Brain pericyte (primary cell): Measurements from ENCODE around the gene CMTR1.

Source experiments
- DNase-seq: peaks from one replicate; pipeline ENCODE4 v3.0.0-alpha.2; 2012; ENCODE audit warnings: low read depth, low spot score

The CMTR1 gene

GRCh38 chr6:37512400-37513011, 79.5 kb downstream of the CMTR1 start:
- no peak for DNase-seq

GRCh38 chr6:37513155-37513554, 80.1 kb downstream of the CMTR1 start:
- no peak for DNase-seq

DNA sequence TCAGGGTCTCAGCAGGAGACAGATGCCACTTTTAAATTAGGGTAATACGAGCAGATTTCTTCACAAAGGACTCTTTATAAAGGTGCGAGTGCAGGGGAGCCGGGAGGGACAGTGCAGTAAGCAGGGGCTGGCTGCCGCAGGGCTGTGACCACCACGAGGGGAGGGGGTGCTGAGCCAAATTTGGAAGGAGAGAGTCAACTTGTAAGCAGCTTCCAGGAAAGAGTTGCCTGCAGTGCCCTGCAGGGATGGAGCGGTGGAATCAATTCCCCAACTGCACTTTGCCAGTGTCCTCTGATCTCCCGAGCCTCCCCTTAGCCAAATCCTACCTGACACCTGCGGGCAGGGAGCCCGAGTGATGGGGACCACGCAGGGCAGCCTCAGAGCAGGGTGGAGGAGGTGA, 80.6 kb downstream of the CMTR1 start:
- DNase-seq: no peak

GRCh38 chr6:37514321-37514771, 81.3 kb downstream of the CMTR1 start:
- no peak for DNase-seq

- DNase-seq: no peak
These were observed 81.8 kb downstream of the CMTR1 start for GRCh38 chr6:37514837-37515236.

DNA sequence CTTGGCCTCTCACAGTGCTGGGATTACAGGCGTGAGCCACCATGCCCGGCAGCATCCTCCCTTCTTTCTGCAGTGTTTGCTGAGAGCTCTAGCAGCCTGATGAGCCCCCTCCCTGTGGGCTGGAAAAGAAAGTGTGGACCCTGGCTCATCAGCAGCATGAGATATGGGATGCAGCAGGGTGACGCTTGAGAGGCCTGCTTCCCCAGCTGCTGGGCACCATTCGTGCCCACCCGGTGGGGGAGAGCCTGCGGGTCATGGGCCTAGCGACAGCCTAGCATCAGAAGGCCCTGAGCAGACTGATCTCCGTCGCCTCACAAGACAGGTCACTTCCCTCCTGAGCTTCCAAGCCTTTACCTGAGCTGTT, 82.7 kb downstream of the CMTR1 start:
- DNase-seq: no peak

GRCh38 chr6:37516076-37516919, 83.3 kb downstream of the CMTR1 start:
- DNase-seq: no peak

GRCh38 chr6:37516920-37517405, 83.9 kb downstream of the CMTR1 start:
- no peak for DNase-seq

DNA sequence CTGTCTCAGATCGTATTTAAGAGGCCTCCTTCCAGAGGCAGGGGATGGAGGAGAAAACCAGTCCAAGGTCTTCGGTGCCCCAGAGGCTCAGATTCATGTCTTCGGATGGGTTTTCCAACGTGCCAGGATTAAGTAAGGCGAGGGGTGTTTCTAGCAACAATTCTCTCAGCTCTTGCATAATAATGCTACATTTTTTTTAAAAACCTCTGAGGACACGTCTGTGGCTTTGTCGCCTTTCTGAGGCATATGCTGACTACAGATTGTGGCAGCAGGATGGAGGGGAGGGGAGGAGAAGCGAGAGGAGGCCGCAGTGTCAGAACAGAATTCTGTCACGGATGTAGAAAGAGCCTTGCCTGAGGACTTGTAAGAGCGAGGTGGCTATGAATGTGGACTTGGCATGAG, 84.4 kb downstream of the CMTR1 start:
- no peak for DNase-seq

DNA sequence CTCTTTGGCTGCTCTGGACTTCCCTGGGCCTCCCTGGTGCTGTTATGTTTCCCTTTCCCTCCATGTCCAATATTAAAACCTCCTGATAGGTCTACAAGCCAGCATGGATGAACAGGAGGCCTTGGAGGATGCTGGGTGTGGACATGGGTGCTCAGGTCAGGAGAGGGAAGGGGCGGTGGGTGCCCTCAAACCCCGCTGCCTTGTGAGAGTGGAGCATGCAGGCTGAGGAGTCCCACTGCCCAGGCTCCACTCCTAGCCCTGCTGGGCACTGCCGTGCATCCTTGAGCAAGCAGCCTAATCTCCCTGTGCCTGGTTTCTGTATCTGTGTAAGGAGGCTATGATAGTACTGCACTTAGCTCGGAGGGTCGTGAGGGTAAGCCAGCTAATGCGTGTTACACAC, 85.1 kb downstream of the CMTR1 start:
- DNase-seq: no peak

- no peak for DNase-seq
These were observed 86.4 kb downstream of the CMTR1 start for GRCh38 chr6:37519461-37519860.

- DNase-seq: no peak
These were observed 87.9 kb downstream of the CMTR1 start for GRCh38 chr6:37520926-37521325.

DNA sequence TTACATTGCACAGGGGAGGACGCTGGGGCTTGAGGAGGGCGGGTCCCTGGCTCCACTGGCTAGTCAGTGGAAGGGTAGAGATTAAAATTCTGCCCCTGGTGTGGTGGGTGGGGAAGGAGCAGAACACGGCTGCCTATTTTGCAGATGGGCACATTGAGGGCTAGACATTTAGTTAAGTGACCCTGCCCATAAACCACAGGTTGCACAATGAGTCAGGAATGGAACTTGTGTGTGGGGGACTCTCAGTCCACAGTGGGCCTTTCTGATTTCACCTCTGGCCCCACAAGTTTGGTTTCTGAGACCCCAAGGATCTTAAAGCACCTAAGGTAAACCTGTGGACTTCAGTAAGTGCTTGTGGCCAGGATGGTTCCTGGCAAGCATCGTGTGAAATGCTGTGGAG, 88.7 kb downstream of the CMTR1 start:
- no peak for DNase-seq

- no peak for DNase-seq
These were observed 89.8 kb downstream of the CMTR1 start for GRCh38 chr6:37522836-37523235.

DNA sequence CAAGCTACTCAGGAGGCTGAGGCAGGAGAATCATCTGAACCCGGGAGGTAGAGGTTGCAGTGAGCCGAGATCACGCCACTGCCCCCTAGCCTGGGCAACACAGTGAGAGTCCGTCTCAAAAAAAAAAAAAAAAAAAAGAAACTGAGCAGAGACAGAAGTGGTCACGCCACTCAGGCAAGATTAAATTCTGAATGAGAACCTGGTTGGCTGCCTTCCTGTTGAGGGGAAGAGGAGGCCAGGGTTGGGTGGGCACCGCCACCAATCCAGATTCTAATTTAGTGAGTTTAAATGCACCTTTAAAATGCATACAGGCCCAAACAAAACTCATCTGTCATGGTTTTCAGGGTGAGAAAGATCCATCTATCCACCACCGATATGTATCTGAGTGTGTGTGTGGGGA, 90.4 kb downstream of the CMTR1 start:
- DNase-seq: no peak

DNA sequence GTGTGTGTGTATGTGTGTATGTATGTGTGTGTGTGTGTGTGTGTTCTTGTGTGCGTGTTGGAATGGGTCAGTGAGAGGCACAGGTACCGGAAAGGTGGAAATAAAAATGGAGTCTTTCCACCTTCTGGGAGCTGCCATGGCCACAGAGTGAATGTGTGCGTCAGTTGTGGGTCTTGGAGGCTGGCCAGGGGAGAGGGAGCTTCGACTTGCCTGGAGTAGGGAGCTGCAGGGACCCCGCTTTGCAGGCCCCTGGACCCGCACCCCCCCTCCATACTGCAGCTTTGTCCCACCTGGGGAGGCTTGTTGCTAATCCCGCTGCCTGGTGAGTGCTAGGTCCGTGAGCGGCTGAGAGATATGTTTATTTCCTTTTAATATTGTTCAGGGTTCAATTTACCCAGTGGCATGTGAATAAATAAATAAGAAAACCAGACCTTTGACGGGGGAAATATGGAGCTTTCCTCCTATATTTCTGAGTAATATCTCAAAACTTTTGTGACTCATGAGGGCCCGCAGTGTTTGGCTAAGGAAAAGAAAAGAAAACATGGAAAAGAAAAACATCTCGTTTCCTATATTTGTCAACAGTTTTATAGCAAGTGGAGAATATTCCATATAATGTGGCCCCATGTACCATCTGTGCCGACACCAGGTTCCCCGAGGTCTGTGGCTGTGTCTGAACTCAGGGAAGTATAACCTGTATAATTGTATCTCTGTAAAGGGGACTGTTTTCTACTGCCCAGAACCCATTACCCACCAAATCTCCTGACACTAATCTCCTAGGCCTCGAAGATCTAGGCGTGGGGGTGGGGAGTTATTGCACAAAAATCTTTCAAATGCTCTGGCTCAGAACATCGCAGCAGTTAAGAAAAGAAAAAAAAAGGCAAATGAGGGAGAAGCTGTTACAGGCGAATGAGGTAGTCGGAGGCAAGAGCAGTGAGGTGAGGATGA, 91.3 kb downstream of the CMTR1 start:
- DNase-seq: peak; percentile 55

DNA sequence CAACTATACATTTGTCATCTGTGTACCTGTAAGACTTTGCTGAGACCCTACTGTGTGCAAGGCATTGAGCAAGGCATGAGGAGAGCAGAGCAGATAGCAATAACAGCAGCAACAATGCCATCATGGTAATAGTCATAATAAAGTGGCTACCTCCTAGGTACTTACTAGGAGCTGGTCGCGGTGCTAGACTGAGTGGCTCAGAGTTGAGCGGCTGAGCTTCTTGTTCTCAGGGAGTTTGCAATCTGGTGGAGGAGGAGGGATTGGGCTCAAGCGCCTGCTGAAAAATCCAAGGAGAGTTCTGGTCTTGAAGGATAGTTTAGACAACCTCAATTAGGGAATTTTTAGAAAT, 91.9 kb downstream of the CMTR1 start:
- no peak for DNase-seq

- DNase-seq: no peak
These were observed 92.7 kb downstream of the CMTR1 start for GRCh38 chr6:37525460-37526357.

- DNase-seq: no peak
These were observed 95.5 kb downstream of the CMTR1 start for GRCh38 chr6:37528541-37528940.

DNA sequence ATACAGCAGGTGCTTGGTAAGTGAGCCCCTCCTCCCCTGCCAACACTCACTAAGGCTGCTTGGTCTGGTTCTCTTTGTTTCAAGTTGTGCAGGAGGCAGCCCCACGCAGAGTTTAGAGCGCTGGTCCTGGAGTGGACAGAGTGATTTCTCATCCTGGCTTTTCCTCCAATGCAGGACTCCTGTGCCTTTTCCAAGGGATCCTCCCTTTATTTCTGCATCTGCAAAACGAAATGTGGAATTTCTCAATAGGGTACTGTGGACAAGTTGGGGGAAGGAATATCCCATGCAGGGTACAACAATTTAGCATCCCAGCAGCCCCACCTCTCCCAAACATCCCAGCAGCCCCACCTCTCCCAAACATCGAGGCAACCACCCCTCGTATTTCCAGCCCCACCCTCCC, 97.3 kb downstream of the CMTR1 start:
- no peak for DNase-seq

GRCh38 chr6:37531026-37531425, 98.0 kb downstream of the CMTR1 start:
- no peak for DNase-seq
